Kidney (tissue), 14 donors: ENCODE data around the gene CYBA. TPM values are rescaled to one million over a fixed set of nuclear protein-coding genes. Genes with fewer than 3 reads are reported as not detected.

ENCODE experiments used
- DNase-seq, 5 donors: peaks; one replicate each; pipeline ENCODE4 v3.0.0-alpha.2; 2013 to 2020
- FAIRE-seq: peaks from 2 replicates; lab custom pipeline; 2012; peaks lifted over from hg19 to GRCh38; lab: Jason Lieb, UNC
- H3K27ac ChIP-seq, 2 donors: one replicate each; pipeline ENCODE4 v1.7.0; 2013; ENCODE audit warnings: low read depth in 2 of 2, low read length in 2 of 2, inconsistent platforms in 1 of 2
- H3K27me3 ChIP-seq: one replicate; pipeline ENCODE4 v1.7.1; 2013; ENCODE audit warnings: low read length, inconsistent platforms; ENCODE audit not compliant: control insufficient read depth, insufficient read depth
- H3K36me3 ChIP-seq, 3 donors: one replicate each; pipeline versions ENCODE4 v1.7.0 to v1.7.1; 2013; ENCODE audit warnings: low read length in 3 of 3, control low read depth in 1 of 3, inconsistent platforms in 1 of 3; ENCODE audit not compliant: insufficient read depth in 3 of 3, control insufficient read depth in 2 of 3
- H3K4me1 ChIP-seq, 3 donors: one replicate each; pipeline versions ENCODE4 v1.7.0 to v1.7.1; 2013; ENCODE audit warnings: low read length in 3 of 3, inconsistent platforms in 1 of 3, low read depth in 1 of 3; ENCODE audit not compliant: control insufficient read depth in 2 of 3, insufficient read depth in 2 of 3
- H3K4me3 ChIP-seq, 3 donors: one replicate each; pipeline versions ENCODE4 v1.7.0 to v1.8.1; 2013; ENCODE audit warnings: low read length in 3 of 3, control low read depth in 1 of 3, inconsistent platforms in 1 of 3
- H3K9ac ChIP-seq, 3 donors: one replicate each; pipeline versions ENCODE4 v1.7.0 to v1.7.1; 2013; ENCODE audit warnings: low read length in 3 of 3, control low read depth in 1 of 3, inconsistent platforms in 1 of 3
- H3K9me3 ChIP-seq, 3 donors: one replicate each; pipeline versions ENCODE4 v1.7.0 to v1.7.1; 2013; ENCODE audit warnings: low read length in 3 of 3, control low read depth in 1 of 3, inconsistent platforms in 1 of 3; ENCODE audit not compliant: control insufficient read depth in 2 of 3, insufficient read depth in 1 of 3
- intact Hi-C: fragments of 100-400 bp; cut with DNase I; formaldehyde crosslinking; loops from one replicate; pipeline ENCODE4 v1.11.1; 2022
- polyA plus RNA-seq: library from polyadenylated mRNA; stranded (reverse); fragments of 350-450 nt; fragmentation: Illumina TruSeq; extraction: RNeasy Lipid Tissue Mini Kit (QIAGEN cat#74804); gene quantifications from one replicate; pipeline ENCODE4 v1.2.3, GENCODE V29; 2014; ENCODE audit warnings: low read depth, low replicate concordance; ENCODE audit not compliant: insufficient read depth
- total RNA-seq: library from RNA; stranded (reverse); fragmentation: NEBNext Ultra II Directional; extraction: Animal tissue kit (Norgen Biotek cat#: 25700); gene quantifications from one replicate; pipeline ENCODE4 v1.2.1, GENCODE V29; 2021
- TF ChIP-seq, protein P1 (sequence below): IDR thresholded peaks from 3 replicates; pipeline ENCODE4 v1.5.1; 2012; ENCODE audit warnings: mild to moderate bottlenecking, moderate library complexity, borderline replicate concordance; ENCODE audit not compliant: insufficient read depth; ENCODE audit errors: extremely low read depth
- donor health status: control.
- donor health status: control.
- donor health status: control.
- donor health status: control.
- donor health status: control.
- donor health status: DM: yes; HTN: yes; CAD: no.
- donor health status: Normal renal cell carcinoma (clear cell type).

CYBA gene
- total and polyA plus RNA-seq, 2 donors from 2014 or later = 263 to 395 TPM

DNA sequence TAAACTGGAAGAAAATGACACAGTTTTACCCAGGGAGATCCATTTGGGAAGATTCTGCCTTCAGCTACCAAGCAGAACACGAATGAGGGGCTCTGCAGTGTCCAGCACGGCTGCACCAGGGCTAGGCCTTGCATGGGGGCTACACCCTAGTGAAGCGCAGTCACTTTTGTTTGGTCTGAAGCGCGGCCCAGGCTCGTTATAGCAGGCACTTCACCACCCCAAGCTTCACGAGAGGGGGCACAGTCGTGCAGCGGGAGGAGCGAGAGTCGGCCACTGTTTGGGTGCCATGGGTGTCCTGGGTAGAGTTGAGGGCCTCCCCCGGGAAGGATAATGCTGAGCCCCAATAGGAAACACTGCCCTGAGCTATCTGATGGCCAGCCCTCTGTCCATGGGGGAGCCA, 34.1 kb downstream of the CYBA start:
- Histone ChIP-seq H3K9me3 (no peaks in the 10 kb centered on the region), H3K4me1 (no peaks in the 10 kb centered on the region), H3K36me3 (peaks cover 0 to 14% (median 11%) of the 10 kb centered on the region in 3 donors), H3K27ac (no peak overlapping the region), H3K4me3 (no peak overlapping the region), H3K9ac (no peak overlapping the region), H3K27me3 (no peaks in the 10 kb centered on the region)
- DNase-seq (no peak), FAIRE-seq (no peak)
- TF ChIP-seq, protein P1, sequence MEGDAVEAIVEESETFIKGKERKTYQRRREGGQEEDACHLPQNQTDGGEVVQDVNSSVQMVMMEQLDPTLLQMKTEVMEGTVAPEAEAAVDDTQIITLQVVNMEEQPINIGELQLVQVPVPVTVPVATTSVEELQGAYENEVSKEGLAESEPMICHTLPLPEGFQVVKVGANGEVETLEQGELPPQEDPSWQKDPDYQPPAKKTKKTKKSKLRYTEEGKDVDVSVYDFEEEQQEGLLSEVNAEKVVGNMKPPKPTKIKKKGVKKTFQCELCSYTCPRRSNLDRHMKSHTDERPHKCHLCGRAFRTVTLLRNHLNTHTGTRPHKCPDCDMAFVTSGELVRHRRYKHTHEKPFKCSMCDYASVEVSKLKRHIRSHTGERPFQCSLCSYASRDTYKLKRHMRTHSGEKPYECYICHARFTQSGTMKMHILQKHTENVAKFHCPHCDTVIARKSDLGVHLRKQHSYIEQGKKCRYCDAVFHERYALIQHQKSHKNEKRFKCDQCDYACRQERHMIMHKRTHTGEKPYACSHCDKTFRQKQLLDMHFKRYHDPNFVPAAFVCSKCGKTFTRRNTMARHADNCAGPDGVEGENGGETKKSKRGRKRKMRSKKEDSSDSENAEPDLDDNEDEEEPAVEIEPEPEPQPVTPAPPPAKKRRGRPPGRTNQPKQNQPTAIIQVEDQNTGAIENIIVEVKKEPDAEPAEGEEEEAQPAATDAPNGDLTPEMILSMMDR = no peak
- intact Hi-C loops = no loop called here

DNA sequence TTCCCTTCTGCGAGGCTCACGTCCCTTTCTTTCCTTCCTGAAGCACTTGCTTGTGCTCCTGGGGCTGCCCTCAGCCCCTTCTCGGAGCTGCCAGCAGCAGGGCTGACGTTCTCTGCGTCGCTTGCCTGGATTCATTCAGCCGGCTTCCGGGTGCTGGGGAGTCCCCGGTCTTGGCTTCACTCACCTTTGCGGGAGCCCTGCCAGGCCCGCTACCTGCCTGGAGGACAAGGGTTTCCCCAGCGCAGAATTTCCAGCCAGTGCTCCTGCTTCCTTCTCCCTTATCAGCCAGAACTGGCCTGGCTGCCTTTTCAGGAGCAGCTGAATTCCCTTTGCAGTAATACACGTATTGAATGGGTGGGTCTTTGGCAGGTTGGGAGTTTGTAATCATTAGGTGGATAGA, 34.5 kb downstream of the CYBA start:
- no peak overlapping the region for H3K4me3 ChIP-seq
- intact Hi-C loops = no loop called here
- H3K36me3 ChIP-seq = peaks cover 0 to 10% (median 10%) of the 10 kb centered on the region in 3 donors
- H3K27ac ChIP-seq = no peak overlapping the region
- FAIRE-seq (no peak), DNase-seq (peak in 1 of 5 donors; percentile 35)
- H3K27me3 ChIP-seq = no peaks in the 10 kb centered on the region
- TF ChIP-seq, protein P1 = no peak
- no peaks in the 10 kb centered on the region for H3K9me3 ChIP-seq
- no peaks in the 10 kb centered on the region for H3K4me1 ChIP-seq
- H3K9ac ChIP-seq = no peak overlapping the region

DNA sequence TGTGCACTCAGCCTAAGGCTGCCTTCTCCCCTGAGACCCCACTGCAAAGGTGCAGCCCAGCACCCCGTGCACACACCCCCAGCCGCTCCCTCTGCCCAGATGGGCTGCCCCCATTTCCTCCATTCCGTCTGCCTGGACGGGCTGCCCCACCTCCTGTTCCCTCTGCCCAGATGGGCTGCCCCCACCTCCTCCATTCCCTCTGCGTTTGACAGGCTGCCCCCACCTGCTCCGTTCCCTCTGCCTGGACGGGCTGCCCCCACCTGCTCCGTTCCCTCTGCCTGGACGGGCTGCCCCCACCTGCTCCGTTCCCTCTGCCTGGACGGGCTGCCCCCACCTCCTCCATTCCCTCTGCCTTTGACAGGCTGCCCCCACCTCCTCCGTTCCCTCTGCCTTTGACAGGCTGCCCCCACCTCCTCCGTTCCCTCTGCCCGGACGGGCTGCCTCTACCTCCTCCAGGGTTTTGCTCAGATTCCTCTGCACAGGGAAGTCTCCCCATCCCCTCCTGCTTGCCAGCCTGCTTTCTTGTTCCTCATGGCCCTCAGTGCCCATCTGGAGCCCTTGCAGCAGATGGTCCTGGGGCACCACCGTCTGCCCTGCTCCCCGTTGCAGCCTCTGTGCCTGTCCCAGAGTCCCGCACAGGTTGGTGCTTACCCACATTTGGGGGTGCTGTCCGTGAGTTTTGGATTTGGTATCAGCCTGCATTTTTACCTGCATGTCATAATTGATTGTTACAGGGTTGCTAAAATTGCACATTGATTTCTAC, 35.9 kb downstream of the CYBA start:
- Histone ChIP-seq H3K4me3 (no peak overlapping the region), H3K9ac (no peak overlapping the region), H3K9me3 (no peaks in the 10 kb centered on the region), H3K27me3 (no peaks in the 10 kb centered on the region), H3K27ac (no peak overlapping the region), H3K4me1 (no peaks in the 10 kb centered on the region), H3K36me3 (peaks cover 0 to 20% (median 14%) of the 10 kb centered on the region in 3 donors)
- TF ChIP-seq, protein P1 = no peak
- intact Hi-C loops = no loop called here
- DNase-seq = no peak
- no peak for FAIRE-seq
